GM23338 (cell line): ENCODE data around the gene SYNPR. TPM values are rescaled to one million over a fixed set of nuclear protein-coding genes. Genes with fewer than 3 reads are reported as not detected.

Experiments used
- ATAC-seq: fragments of 200-7000 bp; cut with Tn5 transposase; 3 replicates; pipeline ENCODE4 v1.9.1; 2020
- DNase-seq: peaks from one replicate; pipeline ENCODE4 v3.0.0-alpha.2; 2015; ENCODE audit warnings: low spot score
- H2AFZ ChIP-seq: fragments of 200-600 bp; sonication (generic); 2 replicates; pipeline ENCODE4 v1.8.0; 2016; ENCODE audit warnings: antibody characterized with exemption, mild to moderate bottlenecking, moderate library complexity
- H3F3A ChIP-seq: fragments of 200-600 bp; sonication (generic); replicated peaks from 2 replicates; pipeline ENCODE4 v1.8.0; 2017; ENCODE audit warnings: antibody characterized with exemption, mixed run types, low read depth
- H3K27ac ChIP-seq: fragments of 200-600 bp; sonication (generic); 2 replicates; pipeline ENCODE4 v1.6.1; 2016; ENCODE audit warnings: low read depth
- H3K27me3 ChIP-seq: fragments of 200-600 bp; sonication (generic); 2 replicates; pipeline ENCODE4 v1.8.0; 2016; ENCODE audit warnings: mild to moderate bottlenecking, mixed run types, moderate library complexity; ENCODE audit not compliant: insufficient read depth
- H3K36me3 ChIP-seq: fragments of 200-600 bp; sonication (generic); 2 replicates; pipeline ENCODE4 v1.8.0; 2016; ENCODE audit warnings: mild to moderate bottlenecking; ENCODE audit not compliant: insufficient read depth
- H3K4me1 ChIP-seq: fragments of 200-600 bp; sonication (generic); 2 replicates; pipeline ENCODE4 v1.8.0; 2016; ENCODE audit warnings: mild to moderate bottlenecking, moderate library complexity; ENCODE audit not compliant: insufficient read depth
- H3K4me2 ChIP-seq: fragments of 200-600 bp; sonication (generic); 2 replicates; pipeline ENCODE4 v1.7.1; 2017; ENCODE audit warnings: mixed run types
- H3K4me3 ChIP-seq: fragments of 200-600 bp; sonication (generic); 2 replicates; pipeline ENCODE4 v1.6.1; 2016; ENCODE audit warnings: mixed run types
- H3K79me2 ChIP-seq: fragments of 200-600 bp; sonication (generic); replicated peaks from 2 replicates; pipeline ENCODE4 v1.8.0; 2017; ENCODE audit warnings: mild to moderate bottlenecking; ENCODE audit not compliant: insufficient read depth
- H3K9me2 ChIP-seq: fragments of 200-600 bp; sonication (generic); 2 replicates; pipeline ENCODE4 v1.8.0; 2017; ENCODE audit not compliant: insufficient read depth
- H4K20me1 ChIP-seq: fragments of 200-600 bp; sonication (generic); replicated peaks from 2 replicates; pipeline ENCODE4 v1.8.0; 2017; ENCODE audit warnings: mild to moderate bottlenecking; ENCODE audit not compliant: insufficient read depth
- H3K27ac Mint-ChIP-seq: 2 replicates; pipeline ENCODE4 v1.8.0; 2020; ENCODE audit warnings: inconsistent platforms, mild to moderate bottlenecking, moderate library complexity, mixed read lengths
- H3K27me3 Mint-ChIP-seq: 3 replicates; pipeline ENCODE4 v1.8.0; 2022; ENCODE audit warnings: low read depth, mild to moderate bottlenecking, moderate library complexity, mixed read lengths, inconsistent platforms; ENCODE audit not compliant: insufficient read depth, poor library complexity
- H3K36me3 Mint-ChIP-seq: 3 replicates; pipeline ENCODE4 v1.8.0; 2021; ENCODE audit warnings: low read depth, mild to moderate bottlenecking, inconsistent platforms, moderate library complexity, mixed read lengths
- H3K4me1 Mint-ChIP-seq: 3 replicates; pipeline ENCODE4 v1.8.0; 2020; ENCODE audit warnings: mild to moderate bottlenecking, inconsistent platforms, mixed read lengths
- H3K4me3 Mint-ChIP-seq: 3 replicates; pipeline ENCODE4 v1.8.0; 2021; ENCODE audit warnings: moderate library complexity, mild to moderate bottlenecking, inconsistent platforms, mixed read lengths
- H3K9me3 Mint-ChIP-seq: 3 replicates; pipeline ENCODE4 v1.8.0; 2020; ENCODE audit warnings: moderate library complexity, mild to moderate bottlenecking, inconsistent platforms, mixed read lengths
- CREB1 ChIP-seq: fragments of 250-450 bp; sonication (Bioruptor Pico); IDR thresholded peaks from 2 replicates; pipeline ENCODE4 v1.5.0; 2020; ENCODE audit warnings: low read depth, mild to moderate bottlenecking, moderate library complexity
- EZH2 ChIP-seq: fragments of 200-600 bp; sonication (generic); IDR thresholded peaks from one replicate; pipeline ENCODE4 v1.8.0; 2017; ENCODE audit warnings: antibody characterized with exemption, mild to moderate bottlenecking, low read depth; ENCODE audit not compliant: unreplicated experiment
- EZH2phosphoT487 ChIP-seq: fragments of 200-600 bp; sonication (generic); IDR thresholded peaks from one replicate; pipeline ENCODE4 v1.8.1; 2018; ENCODE audit warnings: antibody characterized with exemption; ENCODE audit not compliant: unreplicated experiment
- JUNB ChIP-seq: IDR thresholded peaks from one replicate; pipeline ENCODE4 v1.6.1; 2016; ENCODE audit warnings: antibody characterized with exemption; ENCODE audit not compliant: unreplicated experiment
- NANOG ChIP-seq: IDR thresholded peaks from 2 replicates; pipeline ENCODE4 v1.6.1; 2016; ENCODE audit warnings: antibody characterized with exemption, borderline replicate concordance
- POLR2AphosphoS5 ChIP-seq: IDR thresholded peaks from 2 replicates; pipeline ENCODE4 v1.6.1; 2016; ENCODE audit warnings: antibody characterized with exemption, low read depth
- STAT1 ChIP-seq: IDR thresholded peaks from one replicate; pipeline ENCODE4 v1.6.1; 2016; ENCODE audit warnings: antibody characterized with exemption; ENCODE audit not compliant: unreplicated experiment
- ZNF114 ChIP-seq: fragments of 250-450 bp; sonication (Bioruptor Pico); IDR thresholded peaks from 2 replicates; pipeline ENCODE4 v1.5.0; 2020; ENCODE audit warnings: mild to moderate bottlenecking, moderate library complexity
- ZNF331 ChIP-seq: fragments of 250-450 bp; sonication (Bioruptor Pico); IDR thresholded peaks from 2 replicates; pipeline ENCODE4 v1.5.0; 2020; ENCODE audit warnings: low read depth, mild to moderate bottlenecking, moderate library complexity
- polyA plus RNA-seq: library from polyadenylated mRNA; unstranded; fragments of >200 nt; fragmentation: Nextera tagmentation; extraction: Ambion mirVana; gene quantifications from 2 replicates; pipeline ENCODE4 v1.2.1, GENCODE V29; 2016
- total RNA-seq: library from RNA; depleted of rRNA; stranded (reverse); fragments of >200 nt; shearing (Covaris generic); gene quantifications from 2 replicates; pipeline ENCODE4 v1.2.3, GENCODE V29; 2014
- TF ChIP-seq, protein P1 (sequence below): IDR thresholded peaks from one replicate; pipeline ENCODE4 v1.6.1; 2018; ENCODE audit warnings: antibody characterized with exemption; ENCODE audit not compliant: unreplicated experiment
- TF ChIP-seq, protein P2 (sequence below), 2 experiments: fragments of 200-600 bp in 1 of 2; sonication (generic) in 1 of 2; conservative IDR thresholded peaks; 2 replicates each; pipeline versions ENCODE4 v1.5.1 to v1.6.1; 2016 to 2017; ENCODE audit warnings: antibody characterized with exemption in 2 of 2, low read depth in 2 of 2, mild to moderate bottlenecking in 2 of 2, moderate library complexity in 1 of 2
- TF ChIP-seq, protein P3 (sequence below): fragments of 250-450 bp; sonication (Bioruptor Pico); IDR thresholded peaks from 2 replicates; pipeline ENCODE4 v1.5.0; 2020; ENCODE audit warnings: mild to moderate bottlenecking, moderate library complexity
- TF ChIP-seq, protein P4 (sequence below): IDR thresholded peaks from 2 replicates; pipeline ENCODE4 v1.6.1; 2016; ENCODE audit warnings: antibody characterized with exemption

SYNPR gene
- total and polyA plus RNA-seq, 2 experiments from 2014 or later = 0.38 to 0.55 TPM

DNA sequence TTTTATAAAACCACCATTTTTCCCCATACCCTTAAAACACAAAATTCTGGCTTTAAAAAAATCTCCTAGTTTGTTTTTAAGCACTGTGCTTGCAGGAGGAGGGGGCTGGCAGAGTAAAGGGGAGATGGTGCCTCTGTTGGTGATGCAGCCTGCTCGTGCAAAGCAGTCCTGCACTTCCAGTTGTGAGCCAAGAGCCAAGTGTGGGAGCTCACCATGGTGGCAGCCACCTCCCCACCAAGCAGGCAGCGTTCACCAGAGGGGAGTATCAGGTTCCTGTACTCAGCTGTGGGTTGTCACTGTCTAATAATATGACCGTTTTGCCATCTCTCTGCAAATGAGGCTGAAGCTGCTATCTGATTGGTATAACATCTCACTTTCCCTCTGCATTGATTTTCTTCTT, 164.8 kb downstream of the SYNPR start:
- H3K4me2 ChIP-seq = peak overlapping the region; percentile 39
- no peaks in the 10 kb centered on the region for H3F3A ChIP-seq
- Mint-ChIP-seq H3K27me3 (peaks cover 11% of the 10 kb centered on the region), H3K4me1 (peaks cover 79% of the 10 kb centered on the region), H3K36me3 (no peaks in the 10 kb centered on the region), H3K27ac (peak overlapping the region; percentile 82), H3K4me3 (peak overlapping the region; percentile 49), H3K9me3 (no peaks in the 10 kb centered on the region)
- no peaks in the 10 kb centered on the region for H3K27me3 ChIP-seq
- TF ChIP-seq EZH2phosphoT487 (no peak), JUNB (no peak), ZNF114 (CRISPR knock-in tag) (no peak), EZH2 (no peak), ZNF331 (CRISPR knock-in tag) (no peak), POLR2AphosphoS5 (no peak), NANOG (no peak), CREB1 (CRISPR knock-in tag) (no peak), STAT1 (no peak)
- TF ChIP-seq, protein P1, sequence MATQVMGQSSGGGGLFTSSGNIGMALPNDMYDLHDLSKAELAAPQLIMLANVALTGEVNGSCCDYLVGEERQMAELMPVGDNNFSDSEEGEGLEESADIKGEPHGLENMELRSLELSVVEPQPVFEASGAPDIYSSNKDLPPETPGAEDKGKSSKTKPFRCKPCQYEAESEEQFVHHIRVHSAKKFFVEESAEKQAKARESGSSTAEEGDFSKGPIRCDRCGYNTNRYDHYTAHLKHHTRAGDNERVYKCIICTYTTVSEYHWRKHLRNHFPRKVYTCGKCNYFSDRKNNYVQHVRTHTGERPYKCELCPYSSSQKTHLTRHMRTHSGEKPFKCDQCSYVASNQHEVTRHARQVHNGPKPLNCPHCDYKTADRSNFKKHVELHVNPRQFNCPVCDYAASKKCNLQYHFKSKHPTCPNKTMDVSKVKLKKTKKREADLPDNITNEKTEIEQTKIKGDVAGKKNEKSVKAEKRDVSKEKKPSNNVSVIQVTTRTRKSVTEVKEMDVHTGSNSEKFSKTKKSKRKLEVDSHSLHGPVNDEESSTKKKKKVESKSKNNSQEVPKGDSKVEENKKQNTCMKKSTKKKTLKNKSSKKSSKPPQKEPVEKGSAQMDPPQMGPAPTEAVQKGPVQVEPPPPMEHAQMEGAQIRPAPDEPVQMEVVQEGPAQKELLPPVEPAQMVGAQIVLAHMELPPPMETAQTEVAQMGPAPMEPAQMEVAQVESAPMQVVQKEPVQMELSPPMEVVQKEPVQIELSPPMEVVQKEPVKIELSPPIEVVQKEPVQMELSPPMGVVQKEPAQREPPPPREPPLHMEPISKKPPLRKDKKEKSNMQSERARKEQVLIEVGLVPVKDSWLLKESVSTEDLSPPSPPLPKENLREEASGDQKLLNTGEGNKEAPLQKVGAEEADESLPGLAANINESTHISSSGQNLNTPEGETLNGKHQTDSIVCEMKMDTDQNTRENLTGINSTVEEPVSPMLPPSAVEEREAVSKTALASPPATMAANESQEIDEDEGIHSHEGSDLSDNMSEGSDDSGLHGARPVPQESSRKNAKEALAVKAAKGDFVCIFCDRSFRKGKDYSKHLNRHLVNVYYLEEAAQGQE = no peak
- TF ChIP-seq, protein P2, sequence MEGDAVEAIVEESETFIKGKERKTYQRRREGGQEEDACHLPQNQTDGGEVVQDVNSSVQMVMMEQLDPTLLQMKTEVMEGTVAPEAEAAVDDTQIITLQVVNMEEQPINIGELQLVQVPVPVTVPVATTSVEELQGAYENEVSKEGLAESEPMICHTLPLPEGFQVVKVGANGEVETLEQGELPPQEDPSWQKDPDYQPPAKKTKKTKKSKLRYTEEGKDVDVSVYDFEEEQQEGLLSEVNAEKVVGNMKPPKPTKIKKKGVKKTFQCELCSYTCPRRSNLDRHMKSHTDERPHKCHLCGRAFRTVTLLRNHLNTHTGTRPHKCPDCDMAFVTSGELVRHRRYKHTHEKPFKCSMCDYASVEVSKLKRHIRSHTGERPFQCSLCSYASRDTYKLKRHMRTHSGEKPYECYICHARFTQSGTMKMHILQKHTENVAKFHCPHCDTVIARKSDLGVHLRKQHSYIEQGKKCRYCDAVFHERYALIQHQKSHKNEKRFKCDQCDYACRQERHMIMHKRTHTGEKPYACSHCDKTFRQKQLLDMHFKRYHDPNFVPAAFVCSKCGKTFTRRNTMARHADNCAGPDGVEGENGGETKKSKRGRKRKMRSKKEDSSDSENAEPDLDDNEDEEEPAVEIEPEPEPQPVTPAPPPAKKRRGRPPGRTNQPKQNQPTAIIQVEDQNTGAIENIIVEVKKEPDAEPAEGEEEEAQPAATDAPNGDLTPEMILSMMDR (conservative IDR thresholded peaks at IDR 0.05; ENCODE audit: low read depth in 2 of 2) = no peak
- TF ChIP-seq, protein P3, sequence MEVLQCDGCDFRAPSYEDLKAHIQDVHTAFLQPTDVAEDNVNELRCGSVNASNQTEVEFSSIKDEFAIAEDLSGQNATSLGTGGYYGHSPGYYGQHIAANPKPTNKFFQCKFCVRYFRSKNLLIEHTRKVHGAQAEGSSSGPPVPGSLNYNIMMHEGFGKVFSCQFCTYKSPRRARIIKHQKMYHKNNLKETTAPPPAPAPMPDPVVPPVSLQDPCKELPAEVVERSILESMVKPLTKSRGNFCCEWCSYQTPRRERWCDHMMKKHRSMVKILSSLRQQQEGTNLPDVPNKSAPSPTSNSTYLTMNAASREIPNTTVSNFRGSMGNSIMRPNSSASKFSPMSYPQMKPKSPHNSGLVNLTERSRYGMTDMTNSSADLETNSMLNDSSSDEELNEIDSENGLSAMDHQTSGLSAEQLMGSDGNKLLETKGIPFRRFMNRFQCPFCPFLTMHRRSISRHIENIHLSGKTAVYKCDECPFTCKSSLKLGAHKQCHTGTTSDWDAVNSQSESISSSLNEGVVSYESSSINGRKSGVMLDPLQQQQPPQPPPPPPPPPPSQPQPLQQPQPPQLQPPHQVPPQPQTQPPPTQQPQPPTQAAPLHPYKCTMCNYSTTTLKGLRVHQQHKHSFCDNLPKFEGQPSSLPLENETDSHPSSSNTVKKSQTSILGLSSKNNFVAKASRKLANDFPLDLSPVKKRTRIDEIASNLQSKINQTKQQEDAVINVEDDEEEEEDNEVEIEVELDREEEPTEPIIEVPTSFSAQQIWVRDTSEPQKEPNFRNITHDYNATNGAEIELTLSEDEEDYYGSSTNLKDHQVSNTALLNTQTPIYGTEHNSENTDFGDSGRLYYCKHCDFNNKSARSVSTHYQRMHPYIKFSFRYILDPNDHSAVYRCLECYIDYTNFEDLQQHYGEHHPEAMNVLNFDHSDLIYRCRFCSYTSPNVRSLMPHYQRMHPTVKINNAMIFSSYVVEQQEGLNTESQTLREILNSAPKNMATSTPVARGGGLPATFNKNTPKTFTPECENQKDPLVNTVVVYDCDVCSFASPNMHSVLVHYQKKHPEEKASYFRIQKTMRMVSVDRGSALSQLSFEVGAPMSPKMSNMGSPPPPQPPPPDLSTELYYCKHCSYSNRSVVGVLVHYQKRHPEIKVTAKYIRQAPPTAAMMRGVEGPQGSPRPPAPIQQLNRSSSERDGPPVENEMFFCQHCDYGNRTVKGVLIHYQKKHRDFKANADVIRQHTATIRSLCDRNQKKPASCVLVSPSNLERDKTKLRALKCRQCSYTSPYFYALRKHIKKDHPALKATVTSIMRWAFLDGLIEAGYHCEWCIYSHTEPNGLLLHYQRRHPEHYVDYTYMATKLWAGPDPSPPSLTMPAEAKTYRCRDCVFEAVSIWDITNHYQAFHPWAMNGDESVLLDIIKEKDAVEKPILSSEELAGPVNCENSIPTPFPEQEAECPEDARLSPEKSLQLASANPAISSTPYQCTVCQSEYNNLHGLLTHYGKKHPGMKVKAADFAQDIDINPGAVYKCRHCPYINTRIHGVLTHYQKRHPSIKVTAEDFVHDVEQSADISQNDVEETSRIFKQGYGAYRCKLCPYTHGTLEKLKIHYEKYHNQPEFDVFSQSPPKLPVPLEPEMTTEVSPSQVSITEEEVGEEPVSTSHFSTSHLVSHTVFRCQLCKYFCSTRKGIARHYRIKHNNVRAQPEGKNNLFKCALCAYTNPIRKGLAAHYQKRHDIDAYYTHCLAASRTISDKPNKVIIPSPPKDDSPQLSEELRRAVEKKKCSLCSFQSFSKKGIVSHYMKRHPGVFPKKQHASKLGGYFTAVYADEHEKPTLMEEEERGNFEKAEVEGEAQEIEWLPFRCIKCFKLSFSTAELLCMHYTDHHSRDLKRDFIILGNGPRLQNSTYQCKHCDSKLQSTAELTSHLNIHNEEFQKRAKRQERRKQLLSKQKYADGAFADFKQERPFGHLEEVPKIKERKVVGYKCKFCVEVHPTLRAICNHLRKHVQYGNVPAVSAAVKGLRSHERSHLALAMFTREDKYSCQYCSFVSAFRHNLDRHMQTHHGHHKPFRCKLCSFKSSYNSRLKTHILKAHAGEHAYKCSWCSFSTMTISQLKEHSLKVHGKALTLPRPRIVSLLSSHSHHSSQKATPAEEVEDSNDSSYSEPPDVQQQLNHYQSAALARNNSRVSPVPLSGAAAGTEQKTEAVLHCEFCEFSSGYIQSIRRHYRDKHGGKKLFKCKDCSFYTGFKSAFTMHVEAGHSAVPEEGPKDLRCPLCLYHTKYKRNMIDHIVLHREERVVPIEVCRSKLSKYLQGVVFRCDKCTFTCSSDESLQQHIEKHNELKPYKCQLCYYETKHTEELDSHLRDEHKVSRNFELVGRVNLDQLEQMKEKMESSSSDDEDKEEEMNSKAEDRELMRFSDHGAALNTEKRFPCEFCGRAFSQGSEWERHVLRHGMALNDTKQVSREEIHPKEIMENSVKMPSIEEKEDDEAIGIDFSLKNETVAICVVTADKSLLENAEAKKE = no peak
- TF ChIP-seq, protein P4, sequence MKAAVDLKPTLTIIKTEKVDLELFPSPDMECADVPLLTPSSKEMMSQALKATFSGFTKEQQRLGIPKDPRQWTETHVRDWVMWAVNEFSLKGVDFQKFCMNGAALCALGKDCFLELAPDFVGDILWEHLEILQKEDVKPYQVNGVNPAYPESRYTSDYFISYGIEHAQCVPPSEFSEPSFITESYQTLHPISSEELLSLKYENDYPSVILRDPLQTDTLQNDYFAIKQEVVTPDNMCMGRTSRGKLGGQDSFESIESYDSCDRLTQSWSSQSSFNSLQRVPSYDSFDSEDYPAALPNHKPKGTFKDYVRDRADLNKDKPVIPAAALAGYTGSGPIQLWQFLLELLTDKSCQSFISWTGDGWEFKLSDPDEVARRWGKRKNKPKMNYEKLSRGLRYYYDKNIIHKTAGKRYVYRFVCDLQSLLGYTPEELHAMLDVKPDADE = no peak
- H3K4me1 ChIP-seq = peaks cover 72% of the 10 kb centered on the region
- DNase-seq (no peak), ATAC-seq (peak; percentile 66)
- H3K4me3 ChIP-seq = 0 out of 2 replicates have a peak overlapping the region, but pooled peaks have one; percentile 7
- no peak overlapping the region for H2AFZ ChIP-seq
- no peaks in the 10 kb centered on the region for H3K36me3 ChIP-seq
- no peaks in the 10 kb centered on the region for H3K9me2 ChIP-seq
- H3K79me2 ChIP-seq = no peaks in the 10 kb centered on the region
- no peaks in the 10 kb centered on the region for H4K20me1 ChIP-seq
- no peak overlapping the region for H3K27ac ChIP-seq
